ENCODE data around the gene CEP131.
A peak's percentile ranks its signal among the peaks of the same experiment; 100 is the strongest.
"Not testable (repeated sequence)": the region's sequence is repeated elsewhere in the genome, so short reads cannot be mapped to it uniquely, and the experiment has no call there.

Gene CEP131

DNA sequence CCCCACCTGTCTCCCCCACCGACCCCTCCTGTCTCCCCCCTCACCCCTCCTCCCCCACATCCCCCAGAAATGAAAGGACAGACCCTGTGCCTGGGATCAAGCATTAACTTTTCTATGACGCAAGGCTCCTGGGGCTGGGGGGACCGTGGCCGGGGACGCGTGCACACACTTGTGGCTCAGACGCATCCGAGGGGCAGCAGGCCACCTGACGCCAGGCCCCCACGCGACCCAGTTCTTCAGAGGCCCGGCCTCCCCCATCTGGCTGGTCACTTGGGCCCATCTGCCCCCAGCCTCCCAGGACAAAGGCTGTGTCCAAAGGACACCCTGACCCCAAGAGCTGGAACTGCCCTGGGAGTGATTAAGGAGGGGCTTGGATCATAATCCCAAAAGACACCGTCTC lies 71.5 kb downstream of the CEP131 start:
- DNase-seq (ENCODE audit: low spot score) = no peak

DNA sequence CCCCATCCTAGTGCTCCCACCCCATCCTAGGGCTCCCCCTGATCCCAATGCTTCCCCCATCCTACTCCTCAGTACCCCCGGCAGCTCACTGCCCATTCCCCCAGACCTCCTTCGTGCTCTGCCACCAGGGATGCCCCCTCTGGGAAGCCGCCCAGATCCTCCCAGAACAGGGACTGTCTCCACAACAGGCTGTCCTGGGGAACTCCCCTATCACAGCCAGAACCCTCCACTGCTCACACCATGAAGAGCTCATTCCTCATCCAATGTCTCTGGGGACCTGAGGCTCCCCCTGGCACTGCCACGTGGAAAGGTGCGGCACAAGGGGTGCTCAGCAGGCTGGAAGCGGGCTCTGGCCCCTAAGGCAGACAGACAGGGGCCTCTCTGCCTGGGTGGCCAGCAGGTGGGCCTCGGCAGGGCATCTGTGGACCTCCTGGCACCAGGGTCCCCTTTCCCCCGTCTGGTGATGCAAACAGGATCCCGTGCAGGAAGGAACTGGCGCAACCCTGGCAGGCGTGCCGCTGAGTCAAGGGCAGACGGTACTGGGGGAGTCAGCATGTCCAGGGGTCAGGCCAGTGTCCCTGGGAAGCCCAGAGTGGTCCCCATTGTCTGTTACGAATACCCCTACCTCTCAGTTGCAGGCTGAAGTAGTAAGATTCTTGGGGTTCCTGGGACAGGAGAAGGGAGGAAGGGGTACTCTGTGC lies 72.2 kb downstream of the CEP131 start:
- DNase-seq (ENCODE audit: low spot score) = no peak

DNA sequence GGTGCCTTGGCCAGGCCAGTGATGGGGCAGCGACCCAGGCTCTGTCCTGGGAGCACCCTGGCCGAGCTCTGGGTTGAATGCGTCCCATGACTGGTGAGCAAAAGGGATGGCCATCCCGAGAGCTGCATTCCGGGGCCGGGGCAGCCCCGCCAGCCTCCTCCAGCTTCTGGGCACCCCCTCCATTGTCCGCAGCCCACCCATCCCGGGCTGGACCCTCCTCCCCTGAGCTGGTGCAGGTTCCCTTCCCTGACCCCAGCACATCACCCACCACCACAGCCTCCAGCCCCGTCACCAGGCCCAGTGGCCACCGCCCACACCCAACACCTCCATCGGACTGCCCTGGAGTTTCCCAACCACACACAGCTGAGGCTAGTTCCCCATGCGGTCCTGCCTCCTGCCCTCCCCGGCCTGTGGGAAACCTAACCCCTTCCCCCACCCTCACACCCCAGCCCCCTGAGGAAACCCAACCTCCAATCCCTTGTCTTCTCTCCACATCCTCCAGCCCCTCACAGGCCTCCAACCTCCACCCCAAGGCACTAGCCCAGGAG lies 73.7 kb downstream of the CEP131 start:
- no peak for DNase-seq (ENCODE audit: low spot score)

DNA sequence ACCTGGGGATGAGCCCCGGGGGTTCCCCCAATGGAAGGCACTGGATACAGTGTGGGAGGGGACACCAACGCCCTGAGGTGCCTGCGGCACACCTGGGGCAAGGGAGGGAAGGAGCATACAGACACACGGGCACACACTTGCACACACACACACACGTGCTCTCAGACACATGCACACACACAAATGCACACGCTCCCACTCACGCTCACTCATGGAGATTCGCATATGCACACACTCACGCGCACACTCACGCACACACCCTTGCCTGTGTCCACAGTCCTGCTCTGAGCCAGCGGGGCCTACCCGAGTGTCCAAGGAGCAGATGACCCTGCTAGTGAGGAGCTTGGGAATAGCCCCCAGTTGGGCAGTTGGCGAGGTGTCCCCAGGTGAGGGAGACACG lies 74.2 kb downstream of the CEP131 start:
- DNase-seq (ENCODE audit: low spot score) = no peak

DNA sequence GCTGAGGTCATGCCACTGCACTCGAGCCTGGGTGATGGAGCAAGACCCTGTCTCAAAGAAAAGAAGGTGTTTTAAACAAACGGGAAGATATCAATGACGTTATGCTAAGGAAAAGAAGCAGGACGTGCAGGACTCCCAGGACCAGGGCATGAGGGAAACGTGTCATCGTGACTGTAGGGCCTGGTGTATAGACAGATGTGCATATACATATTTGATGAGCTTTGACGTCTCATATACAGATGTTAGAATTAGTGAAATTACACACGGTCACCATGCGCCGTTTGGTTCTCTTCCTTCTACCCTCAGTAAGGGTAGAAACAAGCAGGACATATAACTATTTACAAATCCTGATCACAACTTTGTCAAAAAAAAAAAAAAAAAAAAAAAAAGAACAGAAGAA lies 75.1 kb downstream of the CEP131 start:
- DNase-seq (ENCODE audit: low spot score) = no peak

DNA sequence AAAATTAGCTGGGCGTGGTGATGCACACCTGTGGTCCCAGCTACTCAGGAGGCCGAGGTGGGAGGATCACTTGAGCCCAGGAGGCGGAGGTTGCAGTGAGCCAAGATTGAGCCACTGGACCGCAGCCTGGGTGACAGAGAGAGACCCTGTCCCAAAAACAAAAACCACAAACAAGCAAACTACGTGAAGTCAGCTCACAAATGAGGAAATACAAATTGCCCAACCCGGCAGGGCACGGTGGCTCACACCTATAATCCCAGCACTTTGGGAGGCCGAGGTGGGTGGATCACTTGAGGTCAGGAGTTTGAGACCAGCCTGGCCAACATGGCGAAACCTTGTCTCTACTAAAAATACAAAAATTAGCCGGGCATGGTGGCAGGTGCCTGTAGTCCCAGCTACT lies 76.6 kb downstream of the CEP131 start:
- DNase-seq (ENCODE audit: low spot score) = not testable (repeated sequence)

DNA sequence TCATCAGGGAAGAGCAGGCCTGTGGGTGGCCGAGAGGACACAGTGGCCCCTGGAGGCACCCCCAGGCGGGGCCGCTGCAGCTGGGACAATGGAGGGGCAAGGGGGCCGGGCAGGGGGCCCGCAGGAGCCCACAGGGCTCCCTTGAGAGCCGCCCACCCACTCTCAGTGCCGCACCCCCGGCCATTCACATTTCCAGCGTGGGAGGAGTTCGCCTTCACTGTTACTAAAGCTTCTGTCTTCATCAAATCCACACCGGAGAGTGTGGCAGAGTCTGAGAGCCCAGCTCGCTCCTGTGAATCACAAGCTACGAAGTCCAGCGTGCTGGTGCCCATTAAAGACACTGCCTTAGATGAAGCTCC lies 78.4 kb downstream of the CEP131 start:
- no peak for DNase-seq (ENCODE audit: low spot score)

DNA sequence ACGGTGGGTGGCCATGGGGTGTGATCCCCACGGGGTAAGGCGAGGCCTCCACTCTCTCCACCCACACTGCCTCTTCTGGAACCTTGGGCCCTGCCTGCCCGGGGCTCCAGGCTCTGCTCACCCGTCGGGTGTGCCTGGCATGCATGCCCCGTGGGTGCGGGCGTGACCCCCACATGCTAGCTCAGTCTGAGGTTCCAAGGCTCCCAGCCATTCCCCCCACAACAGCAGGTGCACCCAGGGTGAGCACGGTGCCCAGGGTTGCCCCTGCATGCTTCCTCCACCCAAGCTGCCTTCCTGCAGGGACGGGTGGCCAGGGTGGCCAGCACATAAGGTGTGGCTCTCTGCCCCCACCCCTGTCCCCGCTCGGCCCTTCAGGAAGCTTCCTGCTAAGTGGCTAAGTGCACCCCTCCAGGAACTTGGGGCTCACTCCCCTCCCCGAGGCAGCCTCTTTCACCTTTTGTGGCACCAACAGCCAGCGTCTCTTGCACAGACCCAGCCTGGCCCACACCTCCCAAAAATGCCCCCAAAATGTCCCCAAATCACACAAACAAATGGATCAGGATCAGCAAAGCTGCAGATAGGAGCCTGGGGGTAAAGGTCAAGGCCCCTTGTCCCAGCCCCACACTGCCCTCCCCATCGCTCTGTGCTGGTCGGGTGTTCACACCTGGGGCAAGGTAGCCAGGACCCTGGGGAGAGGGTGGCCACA lies 78.9 kb downstream of the CEP131 start:
- no peak for DNase-seq (ENCODE audit: low spot score)

DNA sequence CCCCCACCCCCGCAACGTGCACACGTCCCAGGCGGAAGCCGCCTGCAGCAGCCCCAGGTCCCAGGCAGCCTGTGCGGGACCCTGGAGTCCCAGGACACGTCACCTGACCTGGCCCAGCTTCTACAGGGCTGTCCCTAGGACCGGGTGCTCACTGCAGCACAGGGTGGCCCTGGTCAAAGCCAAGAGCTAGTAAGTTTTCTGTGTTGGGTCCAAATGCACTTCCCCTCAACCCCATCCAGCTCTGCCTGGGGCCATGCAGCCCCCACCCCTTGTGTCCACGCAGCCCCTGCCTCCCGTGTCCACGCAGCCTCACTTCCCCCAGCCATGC lies 79.6 kb downstream of the CEP131 start:
- no peak for DNase-seq (ENCODE audit: low spot score)

DNA sequence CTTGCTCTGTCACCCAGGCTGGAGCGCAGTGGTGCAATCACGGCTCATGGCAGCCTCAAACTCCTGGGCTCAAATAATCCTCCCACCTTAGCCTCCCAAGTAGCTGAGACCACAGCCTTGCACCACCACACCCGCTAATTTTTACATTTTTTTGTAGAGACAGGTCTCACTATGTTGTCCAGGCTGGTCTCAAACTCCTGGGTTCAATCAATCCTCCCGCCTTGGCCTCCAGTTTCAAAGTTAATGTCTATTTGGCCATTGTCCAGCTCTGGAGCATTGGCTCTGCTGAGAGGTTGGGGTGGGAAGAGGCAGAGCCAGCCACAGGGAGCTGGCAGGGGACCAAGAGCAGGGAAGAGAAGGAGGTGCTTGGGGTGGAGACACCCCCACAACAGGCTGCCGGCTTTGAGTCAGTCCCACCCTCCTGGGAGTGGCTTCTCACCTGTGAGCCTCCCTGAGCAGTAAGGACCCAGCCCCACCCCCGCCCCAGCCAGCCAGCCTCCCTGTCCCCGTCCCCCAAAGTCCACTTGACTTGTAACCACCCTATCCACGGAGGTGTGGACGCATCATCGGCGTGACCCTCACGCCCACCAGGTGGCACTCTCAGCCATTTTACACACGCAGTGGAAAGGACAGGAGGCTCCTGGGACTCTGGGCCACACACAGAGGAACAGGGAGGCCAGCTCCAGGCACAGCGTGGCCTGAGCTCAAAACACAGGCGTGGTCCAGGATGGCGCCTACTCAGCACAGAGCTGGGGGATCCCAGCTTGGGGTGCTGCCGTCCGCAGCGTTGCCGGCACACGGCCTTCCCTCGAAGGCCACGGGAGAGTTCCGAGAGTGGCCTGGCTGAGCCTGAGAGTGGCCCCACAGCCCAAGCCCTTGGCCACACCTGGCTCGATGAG lies 80.2 kb downstream of the CEP131 start:
- peak; percentile 87 for DNase-seq (ENCODE audit: low spot score)

DNA sequence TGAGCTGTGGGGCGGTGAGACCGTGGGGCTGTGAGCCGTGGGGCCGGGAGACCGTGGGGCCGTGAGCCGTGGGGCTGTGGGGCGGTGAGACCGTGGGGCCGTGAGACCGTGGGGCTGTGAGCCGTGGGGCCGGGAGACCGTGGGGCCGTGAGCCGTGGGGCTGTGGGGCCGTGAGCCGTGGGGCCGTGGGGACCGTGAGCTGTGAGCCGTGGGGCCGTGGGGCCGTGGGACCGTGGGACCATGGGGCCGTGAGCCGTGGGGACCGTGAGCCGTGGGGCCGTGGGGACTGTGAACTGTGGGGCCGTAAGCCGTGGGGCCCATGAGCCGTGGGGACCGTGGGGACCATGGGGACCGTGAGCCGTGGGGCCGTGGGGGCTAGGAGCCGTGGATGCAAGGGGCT lies 82.1 kb downstream of the CEP131 start:
- no peak for DNase-seq (ENCODE audit: low spot score)

DNA sequence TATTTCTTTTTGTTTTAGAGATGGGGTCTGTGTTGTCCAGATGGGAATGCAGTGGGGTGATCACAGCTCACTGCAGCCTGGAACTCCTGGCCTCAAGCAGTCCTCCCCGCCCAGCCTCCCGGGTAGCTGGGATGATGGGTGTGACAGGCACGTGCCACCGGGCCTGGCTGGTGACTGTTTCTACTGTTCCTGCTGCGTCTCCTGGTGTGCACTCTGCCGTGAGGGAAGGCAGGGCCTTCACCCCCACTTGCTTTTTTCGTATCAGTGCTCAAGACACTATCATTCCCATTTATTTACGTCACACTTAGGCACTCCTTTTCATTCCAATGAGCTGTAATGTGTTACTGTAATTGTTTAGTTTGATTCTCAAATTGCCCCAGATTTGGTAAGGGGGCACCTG lies 82.7 kb downstream of the CEP131 start:
- no peak for DNase-seq (ENCODE audit: low spot score)

Data from left forelimb (tissue), 1 donor.